SK-N-MC (cell line): ENCODE data around the gene MYL2.

Source experiments
- DNase-seq: peaks from one replicate; pipeline ENCODE4 v3.0.0-alpha.2; 2011; ENCODE audit warnings: low read depth, low spot score
- H3K27ac ChIP-seq: fragments of 200-600 bp; sonication (generic); 2 replicates; pipeline ENCODE4 v1.5.1; 2016; ENCODE audit warnings: mixed run types
- H3K36me3 ChIP-seq: fragments of 200-600 bp; sonication (generic); 2 replicates; pipeline ENCODE4 v1.6.1; 2017; ENCODE audit warnings: antibody characterized with exemption, low read length, mixed read lengths; ENCODE audit not compliant: insufficient read depth
- H3K4me3 ChIP-seq: fragments of 200-600 bp; sonication (generic); 2 replicates; pipeline ENCODE4 v1.5.1; 2016
- H3K9ac ChIP-seq: fragments of 200-600 bp; sonication (generic); 2 replicates; pipeline ENCODE4 v1.8.0; 2017; ENCODE audit warnings: mixed run types, mixed read lengths; ENCODE audit not compliant: insufficient read length
- H3K9me3 ChIP-seq: fragments of 200-600 bp; sonication (generic); 2 replicates; pipeline ENCODE4 v1.6.1; 2017; ENCODE audit warnings: low read depth, mild to moderate bottlenecking, antibody characterized with exemption, low read length, moderate library complexity, mixed read lengths
- EZH2 ChIP-seq: fragments of 200-600 bp; sonication (generic); IDR thresholded peaks from one replicate; pipeline ENCODE4 v1.6.1; 2017; ENCODE audit warnings: antibody characterized with exemption
- FOXP2 ChIP-seq: optimal IDR thresholded peaks from 2 replicates; pipeline ENCODE3; 2011; ENCODE audit warnings: mild to moderate bottlenecking, moderate library complexity; ENCODE audit not compliant: insufficient read depth; ENCODE audit errors: extremely low read length, control extremely low read depth
- POLR2AphosphoS5 ChIP-seq: IDR thresholded peaks from 2 replicates; pipeline ENCODE4 v1.6.1; 2012; ENCODE audit warnings: mild to moderate bottlenecking, low read depth, low read length, borderline replicate concordance

MYL2 gene

DNA sequence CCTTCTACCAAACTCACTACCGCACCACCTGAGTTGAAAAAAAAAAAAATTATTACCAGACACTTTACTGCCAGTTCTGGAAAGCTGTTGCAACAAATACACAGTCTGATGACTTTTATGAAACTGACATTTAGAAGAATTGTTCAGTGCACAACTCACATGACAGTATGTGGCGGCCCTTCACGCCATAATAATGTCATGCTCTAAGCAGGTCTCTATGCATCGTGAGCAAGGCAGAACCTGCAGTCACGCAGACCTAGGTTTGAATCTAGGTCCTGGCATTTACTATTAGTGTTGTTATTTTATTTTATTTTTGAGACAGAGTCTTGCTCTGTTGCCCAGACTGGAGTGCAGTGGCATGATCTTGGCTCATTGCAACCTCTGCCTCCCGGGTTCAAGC lies 8.1 kb downstream of the MYL2 start:
- Histone ChIP-seq H3K27ac (no peak overlapping the region), H3K9me3 (no peaks in the 10 kb centered on the region), H3K4me3 (no peak overlapping the region), H3K9ac (no peak overlapping the region), H3K36me3 (no peaks in the 10 kb centered on the region)
- no peak for DNase-seq
- TF ChIP-seq FOXP2 (no peak), EZH2 (no peak), POLR2AphosphoS5 (no peak)

- no peak overlapping the region for H3K9ac ChIP-seq
- no peak for DNase-seq
- H3K9me3 ChIP-seq, result no peaks in the 10 kb centered on the region
- H3K36me3 ChIP-seq, result no peaks in the 10 kb centered on the region
- no peak overlapping the region for H3K27ac ChIP-seq
- no peak for TF ChIP-seq POLR2AphosphoS5
- no peak for TF ChIP-seq FOXP2
- no peak for TF ChIP-seq EZH2
- no peak overlapping the region for H3K4me3 ChIP-seq
Observed at GRCh38 chr12:110908377-110909152, 11.8 kb downstream of the MYL2 start.

DNA sequence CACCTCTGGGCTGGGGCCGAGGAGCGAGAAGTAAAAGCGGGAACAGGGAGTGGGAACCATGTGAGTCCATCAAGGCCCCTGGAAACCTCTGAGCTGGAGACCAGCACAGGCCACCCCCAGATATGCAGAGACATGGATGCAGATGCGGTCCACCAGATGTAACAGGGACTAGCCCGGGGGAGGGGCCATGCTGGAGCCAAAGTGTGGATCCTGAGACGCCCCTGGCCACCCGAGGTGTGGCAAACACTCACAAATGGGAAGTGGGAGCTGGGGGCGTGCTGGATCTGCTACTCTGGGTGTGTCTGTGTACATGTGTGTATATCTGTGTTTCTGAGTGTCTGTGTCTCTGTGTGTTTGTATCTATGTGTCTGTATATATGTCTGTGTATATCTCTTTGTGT lies 12.8 kb downstream of the MYL2 start:
- no peak for DNase-seq
- Histone ChIP-seq H3K9ac (no peak overlapping the region), H3K4me3 (no peak overlapping the region), H3K36me3 (no peaks in the 10 kb centered on the region), H3K9me3 (no peaks in the 10 kb centered on the region), H3K27ac (no peak overlapping the region)
- TF ChIP-seq FOXP2 (no peak), EZH2 (no peak), POLR2AphosphoS5 (no peak)

- DNase-seq, result no peak
- Histone ChIP-seq H3K9me3 (no peaks in the 10 kb centered on the region), H3K36me3 (no peaks in the 10 kb centered on the region), H3K27ac (no peak overlapping the region), H3K9ac (no peak overlapping the region), H3K4me3 (no peak overlapping the region)
- no peak for TF ChIP-seq EZH2
- TF ChIP-seq POLR2AphosphoS5, result no peak
- no peak for TF ChIP-seq FOXP2
Observed at GRCh38 chr12:110906985-110907384, 13.4 kb downstream of the MYL2 start.

DNA sequence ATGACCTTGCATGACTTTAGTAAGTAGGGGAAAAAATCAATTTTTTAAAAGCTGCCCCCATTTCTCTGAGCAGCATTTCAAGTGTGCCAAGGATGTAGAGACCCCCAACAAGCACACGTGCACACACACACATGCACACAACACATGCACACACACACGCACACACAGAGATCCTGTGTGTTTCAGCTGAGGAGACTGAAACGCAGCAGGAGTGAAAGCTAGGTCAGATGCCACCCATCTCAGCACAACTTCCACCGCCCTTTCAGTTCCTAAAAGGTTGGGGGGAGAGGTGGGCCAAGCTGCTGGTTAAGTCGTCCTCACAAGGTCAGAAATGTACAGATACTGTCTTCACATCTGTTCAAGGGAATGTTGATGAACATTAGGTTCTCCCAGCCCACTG lies 13.9 kb downstream of the MYL2 start:
- Histone ChIP-seq H3K4me3 (no peak overlapping the region), H3K9ac (no peak overlapping the region), H3K27ac (no peak overlapping the region), H3K36me3 (no peaks in the 10 kb centered on the region), H3K9me3 (no peaks in the 10 kb centered on the region)
- TF ChIP-seq POLR2AphosphoS5 (no peak), FOXP2 (no peak), EZH2 (no peak)
- no peak for DNase-seq

GRCh38 chr12:110906083-110906482 lies 14.3 kb downstream of the MYL2 start:
- H3K36me3 ChIP-seq, result no peaks in the 10 kb centered on the region
- no peak for DNase-seq
- H3K9ac ChIP-seq, result no peak overlapping the region
- H3K27ac ChIP-seq, result no peak overlapping the region
- TF ChIP-seq FOXP2, result no peak
- TF ChIP-seq EZH2, result no peak
- no peak for TF ChIP-seq POLR2AphosphoS5
- no peak overlapping the region for H3K4me3 ChIP-seq
- H3K9me3 ChIP-seq, result no peaks in the 10 kb centered on the region

GRCh38 chr12:110903511-110903910 lies 16.9 kb downstream of the MYL2 start:
- no peak overlapping the region for H3K4me3 ChIP-seq
- no peak for TF ChIP-seq EZH2
- TF ChIP-seq POLR2AphosphoS5, result no peak
- no peak for TF ChIP-seq FOXP2
- DNase-seq, result no peak

GRCh38 chr12:110901401-110901800 lies 19.0 kb downstream of the MYL2 start:
- Histone ChIP-seq H3K9me3 (no peaks in the 10 kb centered on the region), H3K36me3 (no peaks in the 10 kb centered on the region), H3K4me3 (no peak overlapping the region), H3K9ac (no peak overlapping the region), H3K27ac (no peak overlapping the region)
- no peak for DNase-seq
- TF ChIP-seq EZH2 (no peak), FOXP2 (no peak), POLR2AphosphoS5 (no peak)

More at GRCh38 chr12:110903511-110903910, 16.9 kb downstream of the MYL2 start:
- no peak overlapping the region for H3K27ac ChIP-seq
- no peaks in the 10 kb centered on the region for H3K36me3 ChIP-seq
- no peak overlapping the region for H3K9ac ChIP-seq
- H3K9me3 ChIP-seq, result no peaks in the 10 kb centered on the region
